Posterior cingulate gyrus (tissue), 11 donors: ENCODE measurements around the gene GRK1.
"Not testable (repeated sequence)": the region's sequence is repeated elsewhere in the genome, so short reads cannot be mapped to it uniquely, and the experiment has no call there.

Experiments used
- DNase-seq, 10 donors: peaks; one replicate each; pipeline versions ENCODE4 v3.0.0 to v3.0.0-alpha.2; 2020 to 2021; ENCODE audit warnings: mixed read lengths in 3 of 10
- intact Hi-C: fragments of 100-400 bp; cut with DNase I; formaldehyde crosslinking; loops from one replicate; pipeline ENCODE4 v1.15.1; 2023

GRK1 gene

GRCh38 chr13:113724780-113725315 is 57.8 kb downstream of the GRK1 start:
- intact Hi-C loops, result no loop called here
- DNase-seq, result peak; percentile 70 to 97 (median 81)

- peak in 9 of 10 donors; percentile 58 to 96 (median 74) for DNase-seq
- intact Hi-C loops, result not testable (repeated sequence)
These were observed 58.5 kb downstream of the GRK1 start for GRCh38 chr13:113725329-113726105.

- intact Hi-C loops, result not testable (repeated sequence)
- peak in 5 of 10 donors; percentile 26 to 88 (median 73) for DNase-seq
These were observed 59.2 kb downstream of the GRK1 start for GRCh38 chr13:113726106-113726821.

- peak in 4 of 10 donors; percentile 29 to 85 (median 78) for DNase-seq
- intact Hi-C loops, result no loop called here
These were observed 60.0 kb downstream of the GRK1 start for GRCh38 chr13:113726961-113727411.

GRCh38 chr13:113728571-113729054 is 61.6 kb downstream of the GRK1 start:
- peak in 4 of 10 donors; percentile 21 to 79 (median 56) for DNase-seq
- intact Hi-C loops, result no loop called here

- peak in 4 of 10 donors; percentile 26 to 86 (median 74) for DNase-seq
- intact Hi-C loops, result no loop called here
These were observed 62.4 kb downstream of the GRK1 start for GRCh38 chr13:113729187-113730019.

GRCh38 chr13:113730258-113730691 is 63.3 kb downstream of the GRK1 start:
- peak in 4 of 10 donors; percentile 17 to 77 (median 50) for DNase-seq
- intact Hi-C loops, result no loop called here

- intact Hi-C loops, result no loop called here
- DNase-seq, result peak in 2 of 10 donors; percentile 13 to 67
These were observed 63.8 kb downstream of the GRK1 start for GRCh38 chr13:113730831-113731191.

GRCh38 chr13:113731192-113732175 is 64.5 kb downstream of the GRK1 start:
- intact Hi-C loops, result no loop called here
- peak in 2 of 10 donors; percentile 13 to 74 for DNase-seq

- intact Hi-C loops, result no loop called here
- DNase-seq, result peak in 4 of 10 donors; percentile 26 to 78 (median 70)
These were observed 65.3 kb downstream of the GRK1 start for GRCh38 chr13:113732176-113732960.

- DNase-seq, result peak in 3 of 10 donors; percentile 20 to 80 (median 69)
- intact Hi-C loops, result no loop called here
These were observed 66.2 kb downstream of the GRK1 start for GRCh38 chr13:113732961-113733950.

- DNase-seq, result peak in 3 of 10 donors; percentile 10 to 84 (median 52)
- intact Hi-C loops, result no loop called here
These were observed 67.2 kb downstream of the GRK1 start for GRCh38 chr13:113734099-113734825.

GRCh38 chr13:113734826-113735125 is 67.8 kb downstream of the GRK1 start:
- no peak for DNase-seq
- intact Hi-C loops, result no loop called here

GRCh38 chr13:113735194-113735593 is 68.2 kb downstream of the GRK1 start:
- intact Hi-C loops, result no loop called here
- peak in 3 of 10 donors; percentile 4 to 86 (median 49) for DNase-seq

GRCh38 chr13:113735750-113736149 is 68.7 kb downstream of the GRK1 start:
- peak in 3 of 10 donors; percentile 20 to 67 (median 64) for DNase-seq
- intact Hi-C loops, result no loop called here

- DNase-seq, result peak in 2 of 10 donors; percentile 26 to 60
- intact Hi-C loops, result no loop called here
These were observed 69.3 kb downstream of the GRK1 start for GRCh38 chr13:113736258-113736731.
